ENCODE results near the gene PXYLP1.
"Not testable (repeated sequence)": the region's sequence is repeated elsewhere in the genome, so short reads cannot be mapped to it uniquely, and the experiment has no call there.

Gene PXYLP1

GRCh38 chr3:141231101-141231951, at the start of gene PXYLP1:
Gene PXYLP1 (plus strand): TSS chr3:141231825. CDS start chr3:141260176, 28,351 bp downstream.
- DNase-seq = peak; percentile 83

GRCh38 chr3:141183606-141184005, 48.0 kb upstream of the PXYLP1 start:
- DNase-seq = no peak

DNA sequence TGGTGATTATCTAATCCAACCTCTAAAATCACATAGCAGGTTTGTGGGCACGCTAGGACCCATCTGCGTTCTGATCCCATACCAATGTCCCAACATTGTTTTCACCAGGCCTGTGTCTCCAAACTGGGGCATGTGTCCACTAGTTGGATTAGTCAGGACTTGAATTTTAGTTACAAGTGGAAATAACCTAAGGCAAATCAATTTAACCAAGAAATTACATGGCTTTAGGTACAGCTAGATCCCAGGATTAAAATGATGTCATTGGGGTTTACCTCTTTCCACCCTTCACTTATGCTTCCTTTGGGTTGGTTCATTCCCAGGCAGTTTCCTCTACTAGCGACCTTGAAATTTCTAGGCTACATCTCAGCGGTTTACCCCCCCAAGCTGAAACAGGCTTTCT, 47.2 kb upstream of the PXYLP1 start:
- DNase-seq = no peak

DNA sequence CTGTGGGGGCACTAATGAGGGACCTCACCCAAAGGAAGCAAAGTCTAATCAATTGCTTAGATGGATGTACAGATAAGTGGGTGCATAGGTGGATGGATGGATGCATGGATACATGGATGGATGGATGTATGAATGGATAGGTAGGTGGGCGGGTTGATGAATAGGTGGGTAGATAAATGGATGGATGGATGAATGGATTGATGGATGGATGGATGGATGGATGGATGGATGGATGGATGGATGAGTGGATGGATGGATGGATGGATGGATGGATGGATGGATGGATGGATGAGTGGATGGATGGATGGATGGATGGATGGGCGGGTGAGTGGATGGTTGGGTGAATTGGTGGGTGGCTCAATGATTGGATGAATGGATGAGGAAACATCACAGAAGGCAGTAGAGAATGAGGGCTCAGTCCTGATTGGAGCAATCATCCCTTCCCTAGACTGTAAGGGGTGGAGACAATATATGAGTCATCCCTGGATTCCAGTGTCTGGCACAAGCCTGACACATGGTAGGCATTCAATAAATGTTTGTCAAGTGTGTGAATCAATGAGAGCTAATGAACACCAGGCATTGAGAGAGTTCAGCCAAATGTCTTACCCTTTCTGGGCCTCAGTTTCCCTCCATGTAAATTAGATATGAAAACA, 40.4 kb upstream of the PXYLP1 start:
- DNase-seq = no peak

DNA sequence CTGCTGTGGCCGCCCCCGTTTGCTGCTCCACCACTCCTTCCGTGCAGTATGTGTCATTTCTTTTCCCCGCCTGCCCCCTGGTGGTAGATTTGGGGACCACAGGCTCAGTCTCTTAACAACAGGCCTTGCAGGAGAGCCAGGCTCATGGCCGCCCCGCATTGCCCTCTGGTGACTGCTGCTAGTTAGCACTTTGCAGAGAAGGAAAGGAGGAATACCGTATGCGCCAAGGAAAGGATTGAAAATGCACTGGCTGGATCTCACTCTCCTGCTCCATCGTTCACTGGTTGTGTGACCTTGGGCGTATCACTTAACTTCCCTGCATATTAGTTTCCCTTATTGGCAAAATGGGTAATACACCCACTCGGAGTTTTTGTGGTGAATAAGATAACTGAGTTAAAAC, 39.3 kb upstream of the PXYLP1 start:
- DNase-seq = peak; percentile 98 to 99

- no peak for DNase-seq
Observed at GRCh38 chr3:141193066-141193830, 38.4 kb upstream of the PXYLP1 start.

- DNase-seq = no peak
Observed at GRCh38 chr3:141201122-141201521, 30.5 kb upstream of the PXYLP1 start.

- no peak for DNase-seq
Observed at GRCh38 chr3:141202682-141203081, 28.9 kb upstream of the PXYLP1 start.

- DNase-seq = no peak
Observed at GRCh38 chr3:141203866-141204265, 27.8 kb upstream of the PXYLP1 start.

DNA sequence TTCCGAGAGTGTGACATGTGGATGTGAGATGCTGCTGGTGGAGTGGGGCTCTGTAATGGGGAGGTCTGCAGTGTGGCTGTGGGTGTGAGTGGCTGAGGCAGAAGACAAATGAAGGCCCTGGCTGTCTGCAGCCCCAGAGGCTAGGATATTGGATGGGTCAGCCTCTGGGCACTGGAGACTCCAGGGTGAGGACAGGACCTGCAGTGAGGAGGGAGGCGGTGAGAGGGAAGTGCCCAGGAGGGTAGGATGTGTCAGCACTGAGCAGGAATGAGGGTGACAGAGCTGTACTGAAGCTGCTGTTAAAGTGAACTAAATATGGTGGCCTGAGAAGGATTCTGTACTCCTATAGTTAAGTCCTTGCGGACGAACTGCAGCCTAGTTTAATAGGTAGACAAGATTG, 27.3 kb upstream of the PXYLP1 start:
- DNase-seq = no peak

DNA sequence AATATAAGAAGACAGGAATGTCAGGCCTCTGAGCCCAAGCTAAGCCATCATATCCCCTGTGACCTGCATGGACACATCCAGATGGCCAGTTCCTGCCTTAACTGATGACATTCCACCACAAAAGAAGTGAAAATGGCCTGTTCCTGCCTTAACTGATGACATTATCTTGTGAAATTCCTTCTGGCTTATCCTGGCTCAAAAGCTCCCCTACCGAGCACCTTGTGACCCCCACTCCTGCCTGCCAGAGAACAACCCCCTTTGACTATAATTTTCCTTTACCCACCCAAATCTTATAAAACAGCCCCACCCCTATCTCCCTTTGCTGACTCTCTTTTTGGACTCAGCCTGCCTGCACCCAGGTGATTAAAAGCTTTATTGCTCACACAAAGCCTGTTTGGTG, 20.3 kb upstream of the PXYLP1 start:
- DNase-seq = not testable (repeated sequence)

GRCh38 chr3:141212101-141212500, 19.5 kb upstream of the PXYLP1 start:
- no peak for DNase-seq

- no peak for DNase-seq
Observed at GRCh38 chr3:141212555-141212954, 19.1 kb upstream of the PXYLP1 start.

DNA sequence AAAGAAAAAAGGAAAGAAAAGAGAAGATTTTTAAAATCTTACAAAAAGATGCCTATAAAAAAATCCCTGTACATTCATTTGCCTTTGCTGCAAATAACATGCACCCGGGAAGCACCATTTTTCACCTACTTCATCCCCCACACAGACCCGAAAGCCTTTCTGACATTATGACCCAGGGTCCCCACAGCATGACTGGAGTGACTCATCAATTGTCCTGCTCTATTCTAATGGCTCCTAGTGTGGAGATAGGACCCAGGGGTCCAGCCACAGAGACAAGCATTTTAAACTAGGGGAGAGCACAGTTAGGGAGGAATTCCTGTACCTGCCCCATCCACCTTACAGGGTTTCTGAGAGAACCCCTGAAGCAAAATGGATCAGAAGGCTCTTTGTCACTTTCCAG, 14.7 kb upstream of the PXYLP1 start:
- DNase-seq = no peak

- DNase-seq = no peak
Observed at GRCh38 chr3:141217389-141217788, 14.2 kb upstream of the PXYLP1 start.

DNA sequence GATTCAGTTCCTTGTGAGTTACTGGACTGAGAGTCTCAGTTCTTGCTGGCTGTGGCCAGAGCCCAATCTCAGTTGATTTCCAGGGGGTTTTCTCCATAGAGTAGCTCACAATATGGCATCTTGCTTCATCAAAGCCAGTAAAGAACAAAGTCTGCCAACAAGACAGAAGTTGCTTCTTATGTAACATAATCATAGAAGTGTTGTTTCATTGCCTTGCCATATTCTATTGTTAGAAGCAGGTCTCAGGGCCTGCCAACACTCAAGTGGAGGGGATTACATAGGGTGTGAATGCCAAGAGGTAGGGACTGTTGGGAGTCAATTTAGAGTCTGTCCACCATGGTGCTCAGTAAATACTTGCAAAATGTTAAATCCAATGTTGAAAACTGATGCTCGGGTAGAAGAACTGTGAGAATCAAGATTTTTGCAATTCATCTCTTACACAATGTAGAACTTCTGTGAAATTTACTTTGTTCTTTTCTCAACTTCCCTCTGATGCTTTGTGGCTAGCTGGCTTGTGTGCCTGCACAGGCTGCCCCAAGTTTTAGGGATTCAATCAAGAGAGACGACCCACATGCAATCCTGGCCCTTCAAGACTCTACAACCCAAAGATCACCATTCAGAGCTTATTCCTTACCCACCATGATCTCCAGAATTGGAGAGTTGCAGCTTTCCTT, 13.3 kb upstream of the PXYLP1 start:
- no peak for DNase-seq

- DNase-seq = no peak
Observed at GRCh38 chr3:141218926-141219325, 12.7 kb upstream of the PXYLP1 start.

DNA sequence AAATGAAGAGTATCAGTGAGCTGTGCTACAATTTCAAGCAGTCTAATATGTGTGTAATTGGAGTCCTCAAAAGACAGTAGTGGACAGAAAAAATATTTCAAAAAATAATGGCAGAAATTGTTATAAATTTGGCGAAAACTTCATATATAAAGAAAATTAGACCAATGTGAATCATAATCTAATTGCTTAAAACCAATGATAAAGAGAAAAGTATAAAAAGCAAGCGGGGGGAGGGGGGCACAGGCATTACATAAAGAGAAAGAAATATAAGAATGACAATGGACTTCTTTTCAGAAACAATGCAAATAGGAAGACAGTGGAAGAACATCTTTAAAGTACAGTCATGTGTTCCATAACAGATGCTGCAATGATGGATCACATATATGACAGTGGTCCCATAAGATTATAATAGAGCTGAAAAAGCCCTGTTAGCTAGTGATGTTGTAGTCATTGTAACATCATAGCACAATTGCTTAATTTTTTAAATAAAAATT, 7.9 kb upstream of the PXYLP1 start:
- no peak for DNase-seq

DNA sequence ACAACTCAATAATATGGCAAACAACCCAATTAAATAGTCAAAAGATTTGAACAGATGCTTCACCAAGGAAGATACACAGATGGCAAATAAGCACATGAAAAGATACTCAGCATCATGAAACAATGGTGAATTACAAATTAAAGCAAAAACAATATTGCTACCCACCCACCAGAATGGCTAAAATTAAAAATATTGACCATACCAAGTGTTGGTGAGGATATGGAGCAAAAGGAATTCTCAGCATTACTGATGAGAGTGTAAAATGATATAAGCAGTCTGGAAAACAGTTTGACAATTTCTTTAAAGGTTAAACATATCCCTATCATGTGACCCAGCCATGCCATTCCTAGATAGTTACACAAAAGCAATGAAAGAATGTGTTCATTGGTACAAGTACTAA, 5.7 kb upstream of the PXYLP1 start:
- no peak for DNase-seq

DNA sequence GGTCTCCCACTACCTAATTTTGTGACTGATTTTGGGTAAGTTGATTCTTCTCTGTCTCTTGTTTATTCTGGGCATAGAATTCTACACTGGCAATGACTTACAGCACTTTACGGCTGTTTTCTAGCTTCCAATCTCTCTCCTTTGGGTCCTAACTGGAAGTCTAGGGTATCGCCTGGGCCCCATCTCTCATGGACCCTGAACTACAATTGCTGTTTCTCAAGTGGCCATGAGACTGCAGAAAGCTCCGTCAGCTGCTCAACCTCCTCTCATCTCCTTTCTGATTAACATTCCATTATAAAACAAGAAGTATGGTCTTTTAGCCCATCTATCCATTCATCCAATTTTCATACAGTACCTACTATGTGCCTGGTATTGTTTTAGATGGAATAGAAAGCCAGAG, 4.4 kb upstream of the PXYLP1 start:
- DNase-seq = no peak

- no peak for DNase-seq
Observed at GRCh38 chr3:141227752-141228151, 3.9 kb upstream of the PXYLP1 start.

DNA sequence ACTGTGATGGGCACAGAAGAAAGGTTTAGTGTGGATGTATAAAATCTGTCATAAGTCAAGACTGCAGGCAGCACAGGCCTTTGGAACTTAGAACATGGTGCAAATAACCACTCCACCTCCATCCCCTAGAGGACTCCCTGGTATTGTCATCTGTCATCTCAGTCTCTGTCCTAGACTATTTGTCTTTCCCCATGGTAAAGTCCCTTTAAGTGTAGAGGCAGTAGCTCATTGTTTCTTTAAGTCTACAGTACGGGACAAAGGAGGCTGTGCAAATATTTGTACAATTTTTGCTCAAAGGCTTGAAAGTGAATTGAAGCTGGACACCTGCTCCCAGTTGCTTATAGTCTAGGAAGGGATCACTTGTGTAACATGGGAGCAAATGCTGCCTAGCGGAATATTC, 3.2 kb upstream of the PXYLP1 start:
- no peak for DNase-seq

DNA sequence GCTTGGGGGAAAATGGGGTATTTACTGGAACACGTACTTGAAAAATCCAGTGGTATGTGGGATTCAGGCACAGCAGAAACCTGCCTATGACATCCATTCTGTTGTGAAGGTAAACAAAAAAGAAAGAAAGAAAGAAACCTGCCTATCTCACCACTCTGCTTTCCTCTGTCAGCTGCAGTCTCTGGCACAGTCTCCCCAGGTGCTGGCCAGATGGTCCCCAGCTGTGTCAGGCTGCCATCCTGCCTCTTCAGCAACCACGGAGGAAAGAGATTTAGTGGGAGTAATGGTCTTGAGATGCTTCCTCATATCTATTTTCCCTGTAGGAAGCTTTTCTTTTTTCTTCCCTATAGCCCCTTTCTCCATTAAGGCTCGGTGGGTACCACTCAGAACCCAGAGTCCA, 2.5 kb upstream of the PXYLP1 start:
- no peak for DNase-seq
